A549 (cell line): ENCODE results near the gene MORN1.

ENCODE experiments used
- HOXB5 ChIP-seq: fragments of 250-450 bp; sonication (Bioruptor Pico); IDR thresholded peaks from 2 replicates; pipeline ENCODE4 v1.5.0; 2020; ENCODE audit warnings: mild to moderate bottlenecking, moderate library complexity
- JUN ChIP-seq, 2 experiments: fragments of >200 bp; sonication (Bioruptor Twin); formaldehyde crosslinking; IDR thresholded peaks; 2 replicates in 1 of 2; 3 replicates in 1 of 2; pipeline ENCODE4 v1.6.1; 2016 to 2017
- KDM1A ChIP-seq: fragments of 200-600 bp; sonication (generic); IDR thresholded peaks from 2 replicates; pipeline ENCODE4 v1.6.1; 2016; ENCODE audit warnings: low read depth, mild to moderate bottlenecking
- MAZ ChIP-seq: fragments of 150-350 bp; IDR thresholded peaks from 2 replicates; pipeline ENCODE4 v1.6.1; 2014; ENCODE audit warnings: antibody characterized with exemption, low read depth, low read length, borderline replicate concordance
- RCOR1 ChIP-seq: fragments of 150-350 bp; IDR thresholded peaks from 2 replicates; pipeline ENCODE4 v1.6.1; 2014; ENCODE audit warnings: antibody characterized with exemption, low read length, low read depth
- ZFP36 ChIP-seq: fragments of 450-650 bp; IDR thresholded peaks from 2 replicates; pipeline ENCODE4 v1.6.1; 2014; ENCODE audit warnings: borderline replicate concordance; ENCODE audit not compliant: partially characterized antibody
- TF ChIP-seq, protein P1 (sequence below): fragments of >200 bp; sonication (Bioruptor Twin); formaldehyde crosslinking; IDR thresholded peaks from 3 replicates; pipeline ENCODE4 v1.5.1; 2016
- TF ChIP-seq, protein P2 (sequence below): fragments of 250-450 bp; sonication (Bioruptor Pico); IDR thresholded peaks from 2 replicates; pipeline ENCODE4 v1.5.0; 2020; ENCODE audit warnings: low read depth, mild to moderate bottlenecking, moderate library complexity
- TF ChIP-seq, protein P3 (sequence below): fragments of 450-650 bp; IDR thresholded peaks from 2 replicates; pipeline ENCODE4 v1.6.1; 2014; ENCODE audit warnings: antibody characterized with exemption

DNA sequence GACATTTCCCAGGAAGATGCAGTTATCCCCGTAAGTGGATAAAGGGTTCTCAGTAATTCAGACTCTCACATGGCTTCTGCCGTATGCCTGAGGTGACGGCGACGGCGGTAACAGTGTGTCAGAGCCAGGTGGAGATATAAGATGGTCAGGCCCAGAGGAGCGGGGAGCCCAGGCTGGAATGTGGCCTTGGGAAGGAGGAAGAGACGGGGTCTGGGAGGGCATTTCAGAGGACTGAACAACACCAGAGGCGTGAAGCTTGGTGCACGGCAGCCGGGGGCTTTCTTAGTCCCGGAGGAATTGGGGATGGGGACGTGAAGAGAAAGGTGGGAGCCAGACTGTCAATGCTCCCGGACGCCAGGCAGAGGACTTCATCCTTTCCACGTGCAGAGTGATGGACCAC lies 1.3 kb upstream of the MORN1 start:
- TF ChIP-seq, protein P1, sequence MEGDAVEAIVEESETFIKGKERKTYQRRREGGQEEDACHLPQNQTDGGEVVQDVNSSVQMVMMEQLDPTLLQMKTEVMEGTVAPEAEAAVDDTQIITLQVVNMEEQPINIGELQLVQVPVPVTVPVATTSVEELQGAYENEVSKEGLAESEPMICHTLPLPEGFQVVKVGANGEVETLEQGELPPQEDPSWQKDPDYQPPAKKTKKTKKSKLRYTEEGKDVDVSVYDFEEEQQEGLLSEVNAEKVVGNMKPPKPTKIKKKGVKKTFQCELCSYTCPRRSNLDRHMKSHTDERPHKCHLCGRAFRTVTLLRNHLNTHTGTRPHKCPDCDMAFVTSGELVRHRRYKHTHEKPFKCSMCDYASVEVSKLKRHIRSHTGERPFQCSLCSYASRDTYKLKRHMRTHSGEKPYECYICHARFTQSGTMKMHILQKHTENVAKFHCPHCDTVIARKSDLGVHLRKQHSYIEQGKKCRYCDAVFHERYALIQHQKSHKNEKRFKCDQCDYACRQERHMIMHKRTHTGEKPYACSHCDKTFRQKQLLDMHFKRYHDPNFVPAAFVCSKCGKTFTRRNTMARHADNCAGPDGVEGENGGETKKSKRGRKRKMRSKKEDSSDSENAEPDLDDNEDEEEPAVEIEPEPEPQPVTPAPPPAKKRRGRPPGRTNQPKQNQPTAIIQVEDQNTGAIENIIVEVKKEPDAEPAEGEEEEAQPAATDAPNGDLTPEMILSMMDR = no peak
- TF ChIP-seq HOXB5 (CRISPR knock-in tag) = no peak
- no peak for TF ChIP-seq JUN (IDR thresholded peaks at IDR 0.05)
- no peak for TF ChIP-seq ZFP36
- TF ChIP-seq, protein P2, sequence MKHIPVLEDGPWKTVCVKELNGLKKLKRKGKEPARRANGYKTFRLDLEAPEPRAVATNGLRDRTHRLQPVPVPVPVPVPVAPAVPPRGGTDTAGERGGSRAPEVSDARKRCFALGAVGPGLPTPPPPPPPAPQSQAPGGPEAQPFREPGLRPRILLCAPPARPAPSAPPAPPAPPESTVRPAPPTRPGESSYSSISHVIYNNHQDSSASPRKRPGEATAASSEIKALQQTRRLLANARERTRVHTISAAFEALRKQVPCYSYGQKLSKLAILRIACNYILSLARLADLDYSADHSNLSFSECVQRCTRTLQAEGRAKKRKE (CRISPR knock-in tag) = no peak
- TF ChIP-seq KDM1A = no peak
- TF ChIP-seq, protein P3, sequence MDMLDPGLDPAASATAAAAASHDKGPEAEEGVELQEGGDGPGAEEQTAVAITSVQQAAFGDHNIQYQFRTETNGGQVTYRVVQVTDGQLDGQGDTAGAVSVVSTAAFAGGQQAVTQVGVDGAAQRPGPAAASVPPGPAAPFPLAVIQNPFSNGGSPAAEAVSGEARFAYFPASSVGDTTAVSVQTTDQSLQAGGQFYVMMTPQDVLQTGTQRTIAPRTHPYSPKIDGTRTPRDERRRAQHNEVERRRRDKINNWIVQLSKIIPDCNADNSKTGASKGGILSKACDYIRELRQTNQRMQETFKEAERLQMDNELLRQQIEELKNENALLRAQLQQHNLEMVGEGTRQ = no peak
- TF ChIP-seq MAZ = no peak
- no peak for TF ChIP-seq RCOR1
